Ishikawa (cell line): ENCODE results near the gene TICAM2.

Experiments used
- CEBPB ChIP-seq: IDR thresholded peaks from 2 replicates; pipeline ENCODE4 v1.6.1; 2012
- CREB1 ChIP-seq: IDR thresholded peaks from 2 replicates; pipeline ENCODE4 v1.6.1; 2012; ENCODE audit warnings: low read depth
- EGR1 ChIP-seq: IDR thresholded peaks from 2 replicates; pipeline ENCODE4 v1.6.1; 2012
- EP300 ChIP-seq: IDR thresholded peaks from 2 replicates; pipeline ENCODE4 v1.6.1; 2012; ENCODE audit warnings: borderline replicate concordance
- FOXM1 ChIP-seq: IDR thresholded peaks from 2 replicates; pipeline ENCODE4 v1.6.1; 2012; ENCODE audit warnings: low read depth, borderline replicate concordance
- MAX ChIP-seq: IDR thresholded peaks from 2 replicates; pipeline ENCODE4 v1.6.1; 2012
- NFIC ChIP-seq: IDR thresholded peaks from 2 replicates; pipeline ENCODE4 v1.6.1; 2012
- RAD21 ChIP-seq: IDR thresholded peaks from 2 replicates; pipeline ENCODE4 v1.6.1; 2012; ENCODE audit warnings: low read depth
- REST ChIP-seq: IDR thresholded peaks from 2 replicates; pipeline ENCODE4 v1.6.1; 2012; ENCODE audit warnings: low read depth, mild to moderate bottlenecking
- TAF1 ChIP-seq: IDR thresholded peaks from 2 replicates; pipeline ENCODE4 v1.6.1; 2012; ENCODE audit warnings: low read depth, mild to moderate bottlenecking
- TCF12 ChIP-seq: IDR thresholded peaks from 2 replicates; pipeline ENCODE4 v1.6.1; 2012; ENCODE audit warnings: low read depth
- TEAD4 ChIP-seq: IDR thresholded peaks from 2 replicates; pipeline ENCODE4 v1.6.1; 2012
- USF1 ChIP-seq: IDR thresholded peaks from 2 replicates; pipeline ENCODE4 v1.6.1; 2012
- YY1 ChIP-seq: IDR thresholded peaks from 2 replicates; pipeline ENCODE4 v1.6.1; 2012; ENCODE audit warnings: low read depth
- ZBTB7A ChIP-seq: IDR thresholded peaks from 2 replicates; pipeline ENCODE4 v1.6.1; 2012; ENCODE audit warnings: low read depth

The TICAM2 gene

GRCh38 chr5:115544043-115544435 is 58.2 kb downstream of the TICAM2 start:
- TF ChIP-seq YY1 (no peak), CREB1 (no peak), MAX (no peak), RAD21 (no peak), EGR1 (no peak), EP300 (no peak), ZBTB7A (no peak), TEAD4 (no peak), FOXM1 (no peak), USF1 (no peak), CEBPB (no peak), TCF12 (no peak), REST (no peak), TAF1 (no peak), NFIC (no peak)

GRCh38 chr5:115543365-115544042 is 58.8 kb downstream of the TICAM2 start:
- no peak for TF ChIP-seq EGR1
- no peak for TF ChIP-seq ZBTB7A
- TF ChIP-seq REST: no peak
- no peak for TF ChIP-seq FOXM1
- no peak for TF ChIP-seq CEBPB
- no peak for TF ChIP-seq CREB1
- no peak for TF ChIP-seq MAX
- no peak for TF ChIP-seq YY1
- TF ChIP-seq TAF1: no peak
- TF ChIP-seq USF1: no peak
- no peak for TF ChIP-seq TCF12
- TF ChIP-seq EP300: no peak
- no peak for TF ChIP-seq RAD21
- TF ChIP-seq TEAD4: no peak
- no peak for TF ChIP-seq NFIC

GRCh38 chr5:115542651-115543364 is 59.5 kb downstream of the TICAM2 start:
- TF ChIP-seq CEBPB (no peak), CREB1 (no peak), REST (no peak), EP300 (no peak), EGR1 (no peak), TCF12 (no peak), USF1 (no peak), MAX (no peak), ZBTB7A (no peak), TAF1 (no peak), FOXM1 (no peak), YY1 (no peak), NFIC (no peak), TEAD4 (no peak)
